ENCODE data around the gene TERT. TPM values are rescaled to one million over a fixed set of nuclear protein-coding genes. Genes with fewer than 3 reads are reported as not detected.

TERT gene
- total and polyA plus RNA-seq, 2 of the 4 experiments (the other 2 are of a cell fraction), result not detected

GRCh38 chr5:1314564-1314982 lies 19.7 kb upstream of the TERT start:
- CTCF ChIA-PET, result no interaction called here
- no peak overlapping the region for H3K14ac ChIP-seq (replicated peaks; ENCODE audit: low read depth, low read length)
- no peak for DNase-seq
- H3K4me3 ChIP-seq (ENCODE audit: insufficient read depth, low read depth, low read length), result no peak overlapping the region
- H3K27ac ChIP-seq (ENCODE audit: insufficient read depth, low read length), result no peak overlapping the region
- no peak overlapping the region for H2BK120ac ChIP-seq (ENCODE audit: low read depth, low read length)
- no peak for TF ChIP-seq BHLHE40 (IDR thresholded peaks at IDR 0.05; ENCODE audit: low read depth, low read length)
- TF ChIP-seq FOS (IDR thresholded peaks at IDR 0.05; ENCODE audit: low read depth, low read length), result no peak
- TF ChIP-seq MAZ (IDR thresholded peaks at IDR 0.05; ENCODE audit: borderline replicate concordance, low read depth, low read length), result no peak
- no peak for TF ChIP-seq RAD21 (IDR thresholded peaks at IDR 0.05; ENCODE audit: low read length)
- TF ChIP-seq ELK1 (IDR thresholded peaks at IDR 0.05; ENCODE audit: borderline replicate concordance, low read depth, low read length), result no peak
- TF ChIP-seq SMC3 (IDR thresholded peaks at IDR 0.05; ENCODE audit: low read depth, low read length), result no peak
- no peak for ATAC-seq (ENCODE audit: low read depth)
- H3K56ac ChIP-seq (ENCODE audit: extremely low read depth, insufficient read depth, low read length), result no peak overlapping the region
- no peak overlapping the region for H3K18ac ChIP-seq (ENCODE audit: low read depth, low read length)
- H3K79me1 ChIP-seq (ENCODE audit: low read depth in 1 of 2, low read length in 2 of 2), result no peaks in the 10 kb centered on the region
- H2AK5ac ChIP-seq (ENCODE audit: low read depth, low read length), result no peak overlapping the region
- H2BK15ac ChIP-seq (ENCODE audit: low read depth, low read length), result no peak overlapping the region
- peaks cover 4% of the 10 kb centered on the region; the same call in 1 of the 2 replicates for H3K9me1 ChIP-seq (ENCODE audit: insufficient read depth, low read length)
- H2BK20ac ChIP-seq (ENCODE audit: low read depth, low read length), result no peak overlapping the region
- H2AK9ac ChIP-seq (replicated peaks; ENCODE audit: low read depth, low read length, poor library complexity), result no peak overlapping the region
- H3K9me3 ChIP-seq (ENCODE audit: control insufficient read depth, insufficient read depth, low read length), result peaks cover 4% of the 10 kb centered on the region; the same call in 1 of the 2 replicates
- H3K4me2 ChIP-seq (ENCODE audit: low read depth, low read length), result no peak overlapping the region
- in situ Hi-C loops (cut with MboI; ENCODE audit: low sequenced_read_pairs) (no loop called here), dilution Hi-C loops (cut with HindIII; ENCODE audit: low sequenced_read_pairs, unreplicated experiment) (no loop called here), intact Hi-C loops (cut with micrococcal nuclease) (no loop called here)
- H3K4ac ChIP-seq (ENCODE audit: low read depth, low read length), result no peak overlapping the region
- no peak overlapping the region for H2BK5ac ChIP-seq (ENCODE audit: low read depth, low read length, poor library complexity, severe bottlenecking)
- H4K8ac ChIP-seq (ENCODE audit: low read depth in 2 of 2, low read length in 2 of 2), result no peak overlapping the region
- H2AFZ ChIP-seq (replicated peaks; ENCODE audit: low read length, poor library complexity), result peak overlapping the region; percentile 6
- BruUV-seq (replicated peaks), result no TSS peak
- no peak overlapping the region for H4K5ac ChIP-seq (ENCODE audit: low read depth, low read length)
- H3K27me3 ChIP-seq (ENCODE audit: control insufficient read depth, insufficient read depth, low read length), result peaks cover 2% of the 10 kb centered on the region; the same call in 1 of the 2 replicates
- POLR2A ChIA-PET (ENCODE audit: unreplicated experiment), result no interaction called here
- no peaks in the 10 kb centered on the region for H4K20me1 ChIP-seq (ENCODE audit: insufficient read depth, low read length)
- H3K36me3 ChIP-seq (ENCODE audit: control insufficient read depth, insufficient read depth, low read length), result peaks cover 15% of the 10 kb centered on the region
- no peak overlapping the region for H3K23ac ChIP-seq (ENCODE audit: low read depth, low read length)
- H3K4me1 ChIP-seq (ENCODE audit: control insufficient read depth, insufficient read depth, low read length), result no peaks in the 10 kb centered on the region; the same call in 1 of the 2 replicates
- no peak overlapping the region for H3K9ac ChIP-seq (ENCODE audit: low read depth, low read length)
- 88% methylated on average over 3 of the region's 13 CpGs; no CpG with 5 or more reads in 1 of the 2 experiments for WGBS, 2 experiments (ENCODE audit: extremely low coverage in 2 of 2, insufficient read length in 1 of 2)
- no peak overlapping the region for H4K91ac ChIP-seq (ENCODE audit: insufficient read depth, low read depth, low read length)
